Stomach (tissue), 9 donors: ENCODE measurements around the gene RAE1. TPM values are rescaled to one million over a fixed set of nuclear protein-coding genes. Genes with fewer than 3 reads are reported as not detected.

Experiments used
- DNase-seq, 2 donors: peaks; one replicate each; pipeline versions ENCODE4 v3.0.0 to v3.0.0-alpha.2; 2013 to 2019
- H3K27ac ChIP-seq, 5 donors: fragments of 200-600 bp in 4 of 5; sonication (generic) in 4 of 5; one replicate each; pipeline ENCODE4 v1.5.1; 2013 to 2019; ENCODE audit warnings: mild to moderate bottlenecking in 1 of 5, moderate library complexity in 1 of 5
- H3K27me3 ChIP-seq, 3 donors: fragments of 200-600 bp; sonication (generic); one replicate each; pipeline ENCODE4 v1.5.1; 2017 to 2019; ENCODE audit warnings: mixed run types in 1 of 3
- H3K36me3 ChIP-seq, 4 donors: fragments of 200-600 bp; sonication (generic); 1 replicate in 3 of 4; 2 replicates in 1 of 4; pipeline ENCODE4 v1.5.1; 2016 to 2019
- H3K4me1 ChIP-seq, 4 donors: fragments of 200-600 bp; sonication (generic); one replicate each; pipeline ENCODE4 v1.5.1; 2016 to 2019
- H3K4me3 ChIP-seq, 4 donors: fragments of 200-600 bp; sonication (generic) in 3 of 4; one replicate each; pipeline ENCODE4 v1.5.1; 2016 to 2019; ENCODE audit warnings: mild to moderate bottlenecking in 1 of 4
- H3K9me3 ChIP-seq, 4 donors: fragments of 200-600 bp; sonication (generic); one replicate each; pipeline ENCODE4 v1.5.1; 2016 to 2019
- CTCF ChIP-seq, 7 experiments: fragments of 450-650 bp in 4 of 7; fragments of 200-600 bp in 3 of 7; sonication (generic) in 3 of 7; IDR thresholded peaks; one replicate each; pipeline ENCODE4 v1.5.1; 2016 to 2019; ENCODE audit warnings: antibody characterized with exemption in 7 of 7, control low read depth in 2 of 7, mild to moderate bottlenecking in 1 of 7
- EP300 ChIP-seq: sonication (generic); formaldehyde crosslinking; IDR thresholded peaks from one replicate; pipeline ENCODE4 v1.6.1; 2017; ENCODE audit warnings: antibody characterized with exemption
- POLR2A ChIP-seq, 4 donors: fragments of 450-650 bp; IDR thresholded peaks; one replicate each; pipeline ENCODE4 v1.6.1; 2016; ENCODE audit warnings: antibody characterized with exemption in 4 of 4, control low read depth in 2 of 4, mild to moderate bottlenecking in 1 of 4, moderate library complexity in 1 of 4
- POLR2AphosphoS5 ChIP-seq, 3 donors: sonication (generic); formaldehyde crosslinking; IDR thresholded peaks; one replicate each; pipeline ENCODE4 v1.6.1; 2016; ENCODE audit warnings: antibody characterized with exemption in 3 of 3
- WGBS, 5 donors: extraction: QIAGEN DNeasy Blood & Tissue Kit in 3 of 5; methylation state at CpG; one replicate each; pipeline versions ENCODE4 v1.1.5 to v1.1.7; 2013 to 2018; 5-methylcytosine and 5-hydroxymethylcytosine counted together
- intact Hi-C: fragments of 100-400 bp; cut with DNase I; formaldehyde crosslinking; loops from one replicate; pipeline ENCODE4 v1.15.1; 2023; ENCODE audit warnings: low total_unique reads
- polyA plus RNA-seq, 3 donors: library from polyadenylated mRNA; stranded (reverse); fragments of 200-250 nt; gene quantifications; one replicate each; pipeline ENCODE4 v1.2.3, GENCODE V29; 2013
- total RNA-seq, 5 donors: library from RNA; depleted of rRNA; stranded (reverse); fragments of >200 nt; gene quantifications; one replicate each; pipeline versions ENCODE4 v1.1.0 to v1.2.3, GENCODE V29; 2014 to 2016
- donor health status: healthy with polysubstance abuse.
- donor health status: Bipolar disorder and iron deficiency.
- donor health status: healthy.

The RAE1 gene
- total and polyA plus RNA-seq, 8 donors, result 6.4 to 65.6 (median 15.2) TPM

- no peaks in the 10 kb centered on the region for H3K9me3 ChIP-seq
- DNase-seq, result no peak
- no peak overlapping the region for H3K4me3 ChIP-seq
- intact Hi-C loops, result no loop called here
- peak overlapping the region in 2 of 5 donors; percentile 48 to 50 for H3K27ac ChIP-seq
- TF ChIP-seq CTCF (IDR thresholded peaks at IDR 0.05) (no peak), EP300 (no peak), POLR2A (IDR thresholded peaks at IDR 0.05) (no peak), POLR2AphosphoS5 (IDR thresholded peaks at IDR 0.05) (no peak)
- H3K27me3 ChIP-seq, result no peaks in the 10 kb centered on the region
- peaks cover 0 to 32% (median 8%) of the 10 kb centered on the region in 4 donors for H3K4me1 ChIP-seq
- H3K36me3 ChIP-seq, result peaks cover 23 to 65% (median 63%) of the 10 kb centered on the region in 4 donors
- 86 to 93% (median 88%) methylated on average over 22 to 29 of the region's 29 CpGs for WGBS, 5 donors
Measured at GRCh38 chr20:57408536-57409233, 57.6 kb downstream of the RAE1 start.

DNA sequence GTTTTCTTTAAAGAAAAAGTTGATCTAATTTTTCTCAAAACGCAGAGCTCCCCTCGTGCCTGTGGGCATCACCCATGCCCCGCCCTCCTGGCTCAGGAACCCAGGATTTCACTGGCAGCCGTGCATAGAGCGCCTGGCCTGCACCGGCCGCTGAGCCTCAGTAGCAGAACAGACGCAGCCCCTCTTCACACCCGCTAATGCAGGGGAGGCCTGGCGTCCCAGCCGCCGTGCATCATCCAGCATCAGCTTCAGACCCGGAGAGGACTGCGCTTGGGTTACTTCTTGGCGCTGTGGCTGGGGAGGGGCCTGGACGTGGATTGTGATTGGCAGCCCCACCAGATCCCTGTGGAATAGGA, 58.2 kb downstream of the RAE1 start:
- 79 to 87% (median 85%) methylated on average over 16 of the region's 16 CpGs for WGBS, 5 donors
- H3K27ac ChIP-seq, result peak overlapping the region in 2 of 5 donors; percentile 13 to 48
- H3K36me3 ChIP-seq, result peaks cover 20 to 59% (median 57%) of the 10 kb centered on the region in 4 donors
- H3K27me3 ChIP-seq, result no peaks in the 10 kb centered on the region
- no peak overlapping the region for H3K4me3 ChIP-seq
- peak in 1 of 2 donors; percentile 41 for DNase-seq
- H3K9me3 ChIP-seq, result no peaks in the 10 kb centered on the region
- TF ChIP-seq EP300, result no peak
- no peak for TF ChIP-seq POLR2AphosphoS5 (IDR thresholded peaks at IDR 0.05)
- TF ChIP-seq POLR2A (IDR thresholded peaks at IDR 0.05), result no peak
- no peak for TF ChIP-seq CTCF (IDR thresholded peaks at IDR 0.05)
- intact Hi-C loops, result no loop called here
- H3K4me1 ChIP-seq, result peaks cover 0 to 26% (median 6%) of the 10 kb centered on the region in 4 donors

DNA sequence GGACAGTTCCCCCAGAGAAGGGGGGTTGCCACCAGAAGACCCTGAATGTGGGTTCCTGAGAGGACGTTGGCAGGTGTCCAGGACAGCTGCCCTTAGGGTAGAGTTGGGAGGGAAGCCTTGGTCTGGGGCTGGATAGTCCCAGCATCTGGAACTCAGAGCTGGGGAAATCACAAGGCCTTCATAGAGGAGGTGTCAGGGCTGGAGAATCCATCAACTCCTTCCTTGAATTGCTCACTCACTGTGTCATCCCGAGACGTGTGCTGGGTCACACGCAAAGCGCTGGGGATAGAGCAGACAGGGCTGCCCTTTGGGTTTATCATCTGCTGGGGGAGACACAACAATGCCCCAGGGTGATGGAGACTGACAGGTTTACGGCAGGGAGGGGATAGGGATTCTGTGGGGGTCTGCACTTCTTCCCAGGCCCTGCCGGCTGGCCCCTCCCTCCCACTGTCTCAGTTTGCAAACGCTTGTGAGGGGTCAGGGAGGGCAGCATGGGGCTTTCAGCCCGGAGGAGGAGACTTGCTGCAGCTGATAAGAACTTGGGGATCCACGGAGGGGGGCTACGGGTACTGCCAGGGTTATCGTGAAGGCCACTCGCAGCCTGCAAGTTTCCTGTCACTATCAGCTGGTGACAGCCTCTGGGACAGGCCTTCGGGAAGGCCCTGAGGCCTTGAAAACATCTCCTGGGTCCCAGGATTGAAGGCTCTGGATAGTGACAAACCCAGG, 58.8 kb downstream of the RAE1 start:
- no peaks in the 10 kb centered on the region for H3K27me3 ChIP-seq
- H3K27ac ChIP-seq, result peak overlapping the region in 2 of 5 donors; percentile 13 to 48
- TF ChIP-seq EP300 (no peak), CTCF (IDR thresholded peaks at IDR 0.05) (no peak), POLR2A (IDR thresholded peaks at IDR 0.05) (no peak), POLR2AphosphoS5 (IDR thresholded peaks at IDR 0.05) (no peak)
- peaks cover 0 to 22% (median 7%) of the 10 kb centered on the region in 4 donors for H3K4me1 ChIP-seq
- intact Hi-C loops, result no loop called here
- no peak for DNase-seq
- no peak overlapping the region for H3K4me3 ChIP-seq
- WGBS, 5 donors, result 49 to 65% (median 60%) methylated on average over 11 to 14 of the region's 14 CpGs
- no peaks in the 10 kb centered on the region for H3K9me3 ChIP-seq
- H3K36me3 ChIP-seq, result peaks cover 20 to 53% (median 52%) of the 10 kb centered on the region in 4 donors

DNA sequence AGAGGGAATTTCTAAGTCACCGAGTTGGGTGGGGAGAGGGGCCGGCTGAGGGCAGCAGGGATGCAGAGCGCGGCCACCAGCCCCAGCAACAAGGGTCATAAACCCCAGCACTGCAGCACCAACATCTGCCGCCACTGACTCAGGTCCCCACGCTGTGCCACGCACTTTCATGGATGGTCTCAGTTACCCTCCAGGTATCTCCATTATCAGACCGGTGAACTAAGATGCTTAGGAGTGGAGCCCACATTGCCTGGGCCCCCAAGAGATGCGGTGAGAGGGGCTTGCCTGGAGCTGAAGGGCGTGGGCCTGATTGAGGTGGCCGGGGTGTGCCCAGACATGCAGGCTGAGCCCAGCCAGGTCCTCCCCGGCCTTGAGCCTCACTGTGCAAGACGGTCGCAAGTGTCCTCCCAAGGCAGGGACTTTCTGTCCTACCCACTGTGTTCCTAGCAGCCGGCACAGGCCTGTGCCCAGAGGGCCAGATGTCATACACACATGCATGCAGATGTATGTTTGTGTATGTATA, 59.4 kb downstream of the RAE1 start:
- no peak overlapping the region for H3K4me3 ChIP-seq
- TF ChIP-seq EP300 (no peak), CTCF (IDR thresholded peaks at IDR 0.05) (no peak), POLR2AphosphoS5 (IDR thresholded peaks at IDR 0.05) (no peak), POLR2A (IDR thresholded peaks at IDR 0.05) (no peak)
- no peak for DNase-seq
- H3K27me3 ChIP-seq, result no peaks in the 10 kb centered on the region
- H3K4me1 ChIP-seq, result peaks cover 0 to 24% (median 13%) of the 10 kb centered on the region in 4 donors
- H3K27ac ChIP-seq, result no peak overlapping the region
- H3K36me3 ChIP-seq, result peaks cover 20 to 47% (median 46%) of the 10 kb centered on the region in 4 donors
- intact Hi-C loops, result no loop called here
- no peaks in the 10 kb centered on the region for H3K9me3 ChIP-seq
- 75 to 87% (median 79%) methylated on average over 12 to 15 of the region's 15 CpGs for WGBS, 5 donors
